Common myeloid progenitor, CD34-positive (primary cell): Measurements from ENCODE around the gene CDH13.

Experiments used
- CTCF ChIA-PET: fragments of 350-600 bp; sonication (Branson Sonifier 250); formaldehyde crosslinking; loops from one replicate; lab custom pipeline; 2021; ENCODE audit warnings: antibody characterized with exemption; lab: Charles Lee
- POLR2A ChIA-PET: fragments of 350-600 bp; sonication (Branson Sonifier 250); formaldehyde crosslinking; loops from one replicate; lab custom pipeline; 2021; ENCODE audit warnings: antibody characterized with exemption; lab: Charles Lee
- DNase-seq, 3 donors: peaks; one replicate each; pipeline versions ENCODE4 v3.0.0 to v3.0.0-alpha.2; 2013
- H3K27ac ChIP-seq, 2 experiments: 1 replicate in 1 of 2; 2 replicates in 1 of 2; pipeline ENCODE4 v1.7.0; 2013; ENCODE audit warnings: inconsistent platforms in 2 of 2, low read length in 2 of 2, mild to moderate bottlenecking in 2 of 2, low read depth in 1 of 2, moderate library complexity in 1 of 2; ENCODE audit not compliant: severe bottlenecking in 2 of 2, insufficient read depth in 1 of 2, poor library complexity in 1 of 2
- H3K27me3 ChIP-seq, 5 experiments: replicated peaks in 2 of 5; 1 replicate in 3 of 5; 2 replicates in 2 of 5; pipeline versions ENCODE4 v1.6.1 to v1.7.0; 2013; ENCODE audit warnings: low read length in 4 of 5, mild to moderate bottlenecking in 2 of 5, moderate library complexity in 2 of 5, inconsistent platforms in 1 of 5; ENCODE audit not compliant: insufficient read depth in 5 of 5, control insufficient read depth in 4 of 5
- H3K36me3 ChIP-seq, 4 experiments: 1 replicate in 2 of 4; 2 replicates in 2 of 4; pipeline versions ENCODE4 v1.6.1 to v1.7.0; 2013; ENCODE audit warnings: low read length in 3 of 4, control low read depth in 1 of 4, mild to moderate bottlenecking in 1 of 4; ENCODE audit not compliant: control insufficient read depth in 4 of 4, insufficient read depth in 4 of 4
- H3K4me1 ChIP-seq, 4 experiments: 1 replicate in 3 of 4; 2 replicates in 1 of 4; pipeline versions ENCODE4 v1.6.1 to v1.7.1; 2013; ENCODE audit warnings: low read length in 3 of 4, mild to moderate bottlenecking in 3 of 4, control low read depth in 1 of 4, inconsistent platforms in 1 of 4, moderate library complexity in 1 of 4; ENCODE audit not compliant: control insufficient read depth in 4 of 4, insufficient read depth in 4 of 4; ENCODE audit errors: control extremely low read depth in 1 of 4
- H3K4me3 ChIP-seq, 7 experiments: 1 replicate in 4 of 7; 2 replicates in 3 of 7; pipeline versions ENCODE4 v1.5.1 to v1.7.0; 2013; ENCODE audit warnings: mild to moderate bottlenecking in 7 of 7, low read length in 6 of 7, moderate library complexity in 6 of 7, inconsistent platforms in 2 of 7, low read depth in 2 of 7, control low read depth in 1 of 7; ENCODE audit not compliant: insufficient read depth in 4 of 7, control insufficient read depth in 1 of 7; ENCODE audit errors: extremely low read depth in 1 of 7
- H3K9me3 ChIP-seq, 5 experiments: 1 replicate in 4 of 5; 2 replicates in 1 of 5; pipeline versions ENCODE4 v1.6.1 to v1.7.1; 2013; ENCODE audit warnings: low read length in 4 of 5, mild to moderate bottlenecking in 2 of 5, inconsistent platforms in 1 of 5, low read depth in 1 of 5, moderate library complexity in 1 of 5; ENCODE audit not compliant: control insufficient read depth in 4 of 5, insufficient read depth in 2 of 5; ENCODE audit errors: control extremely low read depth in 1 of 5
- WGBS: methylation state at CpG from one replicate; pipeline ENCODE4 v1.1.5; 2013; ENCODE audit not compliant: insufficient coverage; 5-methylcytosine and 5-hydroxymethylcytosine counted together

Gene CDH13

DNA sequence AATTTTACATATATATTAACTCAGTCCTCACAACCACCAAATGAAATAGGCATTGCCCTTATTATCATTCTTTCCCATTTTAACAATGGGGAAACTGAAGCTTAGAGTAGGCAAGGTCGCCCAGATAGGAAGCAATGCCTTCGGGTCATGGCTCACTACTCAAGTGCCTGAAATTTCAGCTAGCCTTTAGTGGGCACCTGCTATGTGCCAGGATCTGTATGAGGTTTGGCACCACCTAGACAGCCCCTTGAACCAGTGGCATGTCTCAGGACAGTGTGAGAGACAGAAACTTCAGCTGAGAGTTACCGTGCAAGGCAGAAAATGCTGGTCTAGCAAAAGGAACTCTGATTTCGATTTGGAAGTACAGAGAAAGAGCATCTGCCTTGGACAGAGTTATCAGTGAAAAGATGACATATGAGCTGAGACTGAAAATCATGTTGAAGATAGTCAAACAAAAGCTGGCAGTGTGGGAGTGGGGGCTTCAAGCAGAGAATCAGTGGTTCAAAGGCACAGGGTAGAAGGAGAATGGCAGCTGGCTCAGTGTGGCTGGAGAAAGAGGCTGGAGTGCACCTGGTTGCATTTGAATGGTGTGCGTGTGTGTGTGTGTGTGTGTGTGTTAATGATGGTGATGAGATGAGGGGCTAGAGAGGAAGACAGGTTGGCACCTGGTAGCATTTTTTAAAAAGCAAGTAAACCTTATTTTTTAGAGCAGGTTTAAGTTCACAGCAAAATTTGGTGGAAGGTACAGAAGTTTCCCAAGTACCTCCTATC, 29.1 kb downstream of the CDH13 start:
- POLR2A ChIA-PET = no interaction called here
- Histone ChIP-seq H3K36me3 (no peaks in the 10 kb centered on the region), H3K9me3 (no peaks in the 10 kb centered on the region), H3K27me3 (peaks cover 0 to 21% (median 0%) of the 10 kb centered on the region in 5 experiments), H3K27ac (no peak overlapping the region), H3K4me3 (no peak overlapping the region), H3K4me1 (no peaks in the 10 kb centered on the region)
- 84% methylated on average over 5 of the region's 5 CpGs for WGBS
- CTCF ChIA-PET = interaction anchor here (1.3 to 1.5 kb wide), 3 partner anchors 13 to 15 kb away, joined by 3 to 4 read pairs (median 3); no protein-coding TSS in a partner anchor
- DNase-seq = no peak

DNA sequence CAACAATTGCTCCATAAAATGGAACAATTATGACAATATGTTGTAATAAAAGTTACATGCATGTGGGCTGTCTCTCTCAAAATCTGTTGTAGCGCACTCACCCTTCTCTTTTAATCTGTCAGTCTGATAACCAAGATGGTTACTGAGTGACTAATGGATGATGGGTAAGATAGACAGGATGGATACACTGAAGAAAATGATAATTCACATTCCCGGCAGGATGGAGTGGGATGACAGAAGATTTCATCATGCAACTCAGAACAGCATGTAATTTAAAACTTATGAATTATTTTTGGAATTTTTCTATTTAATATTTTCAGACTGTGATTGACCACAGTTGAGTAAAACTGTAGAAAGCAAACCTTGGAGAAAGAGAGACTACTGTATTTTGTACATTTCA, 30.5 kb downstream of the CDH13 start:
- DNase-seq = no peak
- Histone ChIP-seq H3K4me1 (no peaks in the 10 kb centered on the region), H3K4me3 (no peak overlapping the region), H3K9me3 (no peaks in the 10 kb centered on the region), H3K27ac (no peak overlapping the region), H3K36me3 (no peaks in the 10 kb centered on the region), H3K27me3 (peaks cover 0 to 18% (median 0%) of the 10 kb centered on the region in 5 experiments)
- POLR2A ChIA-PET = interaction anchor here (0.5 kb wide), 1 partner anchor 306 kb away, joined by 3 read pairs; no protein-coding TSS in a partner anchor
- CTCF ChIA-PET = no interaction called here
- no CpG with 5 or more reads among the region's 2 CpGs for WGBS

DNA sequence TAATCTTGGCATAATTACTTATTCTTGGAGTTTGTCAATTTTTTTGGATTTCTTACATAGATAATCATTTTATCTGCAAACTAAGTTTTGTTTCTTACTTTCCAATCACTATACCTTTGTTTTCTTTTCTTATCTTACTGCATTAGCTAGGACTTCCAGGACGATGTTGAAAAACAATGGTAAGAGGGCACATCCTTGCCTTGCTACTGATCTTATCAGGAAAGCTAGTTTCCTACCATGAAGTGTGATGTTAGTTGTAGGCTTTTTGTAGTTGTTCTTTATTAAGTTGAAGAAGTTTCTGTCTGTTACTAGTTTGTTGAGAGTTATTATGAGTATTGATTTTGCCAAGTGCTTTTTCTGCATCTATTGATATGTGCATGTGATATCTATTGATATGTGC, 31.0 kb downstream of the CDH13 start:
- Histone ChIP-seq H3K36me3 (no peaks in the 10 kb centered on the region), H3K9me3 (no peaks in the 10 kb centered on the region), H3K27me3 (peaks cover 0 to 20% (median 0%) of the 10 kb centered on the region in 5 experiments), H3K4me1 (no peaks in the 10 kb centered on the region), H3K27ac (no peak overlapping the region), H3K4me3 (no peak overlapping the region)
- no peak for DNase-seq
- CTCF ChIA-PET = no interaction called here
- 56% methylated on average over 1 of the region's 1 CpG for WGBS
- POLR2A ChIA-PET = no interaction called here

DNA sequence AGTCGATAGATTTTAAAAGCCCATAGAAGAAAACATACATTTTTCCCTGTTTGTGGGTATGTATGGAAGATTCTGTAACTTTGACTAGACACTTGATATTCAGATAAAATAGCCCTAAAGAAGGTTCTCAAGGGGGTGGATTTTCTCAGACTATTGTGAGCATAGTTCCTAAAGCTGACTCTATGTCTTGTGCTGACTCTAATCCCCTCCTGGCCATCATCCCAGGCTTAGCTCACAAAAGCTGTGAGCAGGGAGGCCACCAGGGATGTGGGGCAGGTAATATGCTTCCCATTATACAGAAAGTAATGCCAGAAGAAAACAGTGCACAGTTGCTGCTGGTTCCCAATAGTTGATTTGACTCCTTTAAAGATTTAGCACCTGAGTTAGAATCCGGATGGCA, 32.0 kb downstream of the CDH13 start:
- Histone ChIP-seq H3K36me3 (no peaks in the 10 kb centered on the region), H3K27me3 (peaks cover 0 to 20% (median 0%) of the 10 kb centered on the region in 5 experiments), H3K9me3 (no peaks in the 10 kb centered on the region), H3K4me3 (no peak overlapping the region), H3K27ac (no peak overlapping the region), H3K4me1 (no peaks in the 10 kb centered on the region)
- no peak for DNase-seq
- 89% methylated on average over 1 of the region's 2 CpGs for WGBS
- POLR2A ChIA-PET = no interaction called here
- CTCF ChIA-PET = no interaction called here

DNA sequence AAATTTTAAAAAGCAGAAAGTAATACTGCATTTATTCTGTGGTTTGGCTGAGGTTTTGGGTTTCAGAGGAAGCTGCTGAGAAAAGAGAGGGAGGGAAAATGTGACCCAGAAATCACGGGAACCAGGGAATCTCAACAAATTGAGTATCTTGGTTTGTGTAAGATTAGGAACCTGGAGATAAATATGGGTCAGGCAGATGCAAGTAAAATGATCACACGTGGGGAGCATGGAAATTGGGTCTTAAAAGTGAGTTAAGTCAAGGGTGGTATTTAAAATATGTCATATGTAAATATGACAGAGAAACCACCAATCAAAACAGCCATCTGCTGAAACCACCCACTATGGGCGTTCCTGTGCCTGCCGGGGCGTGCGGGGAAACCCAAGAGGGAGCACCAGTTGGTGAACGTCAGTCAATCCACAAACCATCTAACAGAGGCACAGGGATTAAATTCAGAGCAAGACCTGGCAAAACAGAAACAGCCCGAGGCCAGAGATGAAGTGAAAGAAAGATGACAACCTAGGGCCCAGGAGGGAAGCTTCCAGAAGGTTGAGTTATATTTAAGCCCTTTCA, 33.4 kb downstream of the CDH13 start:
- H3K36me3 ChIP-seq = no peaks in the 10 kb centered on the region
- H3K9me3 ChIP-seq = no peaks in the 10 kb centered on the region
- no peak overlapping the region for H3K4me3 ChIP-seq
- 33% methylated on average over 2 of the region's 8 CpGs for WGBS
- POLR2A ChIA-PET = no interaction called here
- CTCF ChIA-PET = no interaction called here
- DNase-seq = no peak
- no peaks in the 10 kb centered on the region for H3K4me1 ChIP-seq
- peaks cover 0 to 22% (median 0%) of the 10 kb centered on the region in 5 experiments for H3K27me3 ChIP-seq
- H3K27ac ChIP-seq = no peak overlapping the region

DNA sequence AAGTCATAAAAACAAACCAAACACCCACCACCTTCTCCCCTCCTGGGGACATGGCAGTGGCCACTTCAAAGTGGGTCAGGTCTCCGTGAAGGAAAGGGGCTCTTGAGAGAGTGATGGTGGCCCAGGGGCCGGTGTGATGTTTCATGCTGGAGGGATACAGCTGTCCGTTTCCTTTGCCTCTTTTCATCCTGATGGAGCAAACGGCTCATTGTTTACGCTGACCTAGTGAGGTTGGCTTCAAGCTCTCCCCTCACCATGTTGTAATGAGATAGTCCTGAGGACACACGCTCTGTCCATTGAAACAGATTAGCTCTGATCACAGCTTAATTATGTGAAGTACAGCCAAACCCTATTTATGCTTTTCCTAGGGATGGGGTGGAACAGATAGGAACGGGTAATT, 34.2 kb downstream of the CDH13 start:
- ChIA-PET POLR2A (no interaction called here), CTCF (no interaction called here)
- 75% methylated on average over 5 of the region's 7 CpGs for WGBS
- Histone ChIP-seq H3K4me1 (no peaks in the 10 kb centered on the region), H3K9me3 (no peaks in the 10 kb centered on the region), H3K4me3 (no peak overlapping the region), H3K36me3 (no peaks in the 10 kb centered on the region), H3K27ac (no peak overlapping the region), H3K27me3 (peaks cover 0 to 15% (median 0%) of the 10 kb centered on the region in 5 experiments)
- DNase-seq = no peak

DNA sequence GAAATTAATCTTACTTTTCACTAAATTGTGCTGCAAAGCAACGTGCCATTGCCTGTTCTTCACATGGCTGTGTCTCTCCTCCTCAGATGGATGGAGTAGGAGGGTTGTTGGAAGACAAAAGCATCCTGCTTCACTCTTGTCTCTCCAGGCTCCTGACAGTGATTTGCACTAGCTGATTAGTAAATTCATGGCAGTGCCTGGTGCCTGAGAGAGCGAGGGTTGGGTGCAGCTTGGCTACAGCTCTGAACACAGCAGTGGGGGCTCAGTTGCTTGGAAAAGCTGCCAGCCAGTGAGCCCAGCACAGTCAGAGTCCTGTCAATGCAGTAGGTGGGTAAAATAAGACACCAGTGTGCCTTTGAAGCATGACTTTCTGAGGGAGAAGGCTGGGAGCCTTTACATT, 37.4 kb downstream of the CDH13 start:
- Histone ChIP-seq H3K4me3 (no peak overlapping the region), H3K27me3 (peaks cover 0 to 13% (median 0%) of the 10 kb centered on the region in 5 experiments), H3K36me3 (no peaks in the 10 kb centered on the region), H3K4me1 (no peaks in the 10 kb centered on the region), H3K9me3 (no peaks in the 10 kb centered on the region), H3K27ac (no peak overlapping the region)
- POLR2A ChIA-PET = no interaction called here
- WGBS = 94% methylated on average over 2 of the region's 2 CpGs
- CTCF ChIA-PET = no interaction called here
- no peak for DNase-seq
